ENCODE measurements around the gene ARID1B. TPM values are rescaled to one million over a fixed set of nuclear protein-coding genes. Genes with fewer than 3 reads are reported as not detected.
"Not testable (repeated sequence)": the region's sequence is repeated elsewhere in the genome, so short reads cannot be mapped to it uniquely, and the experiment has no call there.

Gene ARID1B
- polyA plus RNA-seq, 1 donor = 48.5 TPM

DNA sequence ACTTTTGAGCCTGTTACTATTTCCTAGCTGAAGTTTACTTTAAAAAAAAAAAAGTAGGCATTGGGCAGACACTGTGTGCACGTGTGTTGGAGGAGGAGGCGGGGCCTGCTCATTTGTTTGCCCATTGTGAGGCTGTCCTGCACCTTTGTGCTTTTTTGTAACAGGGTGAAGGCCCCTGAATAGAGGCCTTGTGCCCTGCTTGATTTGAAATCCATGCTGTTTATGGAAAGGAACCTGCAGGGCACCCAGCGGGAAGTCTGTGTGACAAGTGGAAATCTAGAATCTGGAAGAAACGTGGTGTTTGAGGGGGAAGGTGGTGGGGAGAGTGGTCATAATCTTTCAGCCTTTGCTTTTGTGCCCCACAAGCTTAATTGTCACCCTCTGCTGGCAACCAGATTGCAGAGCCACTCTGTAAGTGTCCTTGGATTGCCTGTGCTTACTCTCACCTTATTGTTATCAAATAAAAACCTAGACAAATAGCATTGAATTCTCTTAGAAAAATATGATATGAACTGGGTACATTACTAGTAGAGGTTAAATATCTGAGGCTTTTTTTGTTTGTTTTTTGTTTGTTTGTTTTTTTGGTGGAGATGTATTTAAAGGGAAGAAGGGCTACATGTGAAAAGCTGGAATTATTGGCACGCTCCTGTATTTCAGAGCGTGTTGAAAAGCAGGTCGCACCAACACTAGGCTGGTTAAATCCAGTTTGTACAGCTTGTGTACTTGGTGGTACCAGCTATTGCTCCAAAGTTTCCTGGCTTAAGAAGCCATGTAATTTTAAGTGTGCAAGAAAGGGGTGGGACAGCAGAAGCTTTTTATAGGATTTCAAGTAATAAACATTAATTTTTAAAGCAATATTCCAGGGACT, 156.3 kb downstream of the ARID1B start:
- Histone ChIP-seq H3K27me3 (ENCODE audit: control insufficient read depth, insufficient read depth, low read length) (no peaks in the 10 kb centered on the region), H3K27ac (ENCODE audit: low read length) (peak overlapping the region; percentile 29), H3K9me3 (ENCODE audit: control insufficient read depth, low read depth, low read length) (no peaks in the 10 kb centered on the region), H3K4me3 (ENCODE audit: low read length) (no peak overlapping the region), H3K36me3 (ENCODE audit: control insufficient read depth, insufficient read depth, low read length) (peaks cover 6% of the 10 kb centered on the region), H3K4me1 (ENCODE audit: control insufficient read depth, insufficient read depth, low read length) (peaks cover 8% of the 10 kb centered on the region)
- DNase-seq = peak; percentile 18 to 68
- WGBS (ENCODE audit: insufficient coverage, low lambda C conversion rate) = 30% methylated on average over 2 of the region's 7 CpGs

DNA sequence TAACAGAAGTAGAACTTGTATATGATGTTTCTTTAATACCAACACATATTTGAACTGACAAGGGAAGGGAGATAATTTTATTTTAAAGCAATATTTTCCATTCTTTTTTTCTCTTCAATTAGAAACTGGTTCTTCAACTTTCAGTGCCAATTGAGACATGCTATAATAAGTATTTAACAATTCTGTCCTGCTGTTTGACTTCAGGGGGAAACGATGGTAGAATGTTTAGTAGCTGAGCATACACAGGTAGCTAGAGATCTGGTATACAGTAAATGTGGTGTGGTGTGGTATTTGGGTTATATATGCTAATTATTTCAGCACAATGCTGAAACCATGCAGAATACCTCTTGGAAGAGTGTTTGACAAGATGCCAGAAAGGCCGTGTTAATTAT, 156.9 kb downstream of the ARID1B start:
- DNase-seq = peak in 1 of 2 donors; percentile 19
- H3K4me3 ChIP-seq (ENCODE audit: low read length) = no peak overlapping the region
- H3K27ac ChIP-seq (ENCODE audit: low read length) = no peak overlapping the region
- H3K9me3 ChIP-seq (ENCODE audit: control insufficient read depth, low read depth, low read length) = no peaks in the 10 kb centered on the region
- peaks cover 6% of the 10 kb centered on the region for H3K36me3 ChIP-seq (ENCODE audit: control insufficient read depth, insufficient read depth, low read length)
- H3K27me3 ChIP-seq (ENCODE audit: control insufficient read depth, insufficient read depth, low read length) = no peaks in the 10 kb centered on the region
- peaks cover 8% of the 10 kb centered on the region for H3K4me1 ChIP-seq (ENCODE audit: control insufficient read depth, insufficient read depth, low read length)
- 60% methylated on average over 1 of the region's 2 CpGs for WGBS (ENCODE audit: insufficient coverage, low lambda C conversion rate)

DNA sequence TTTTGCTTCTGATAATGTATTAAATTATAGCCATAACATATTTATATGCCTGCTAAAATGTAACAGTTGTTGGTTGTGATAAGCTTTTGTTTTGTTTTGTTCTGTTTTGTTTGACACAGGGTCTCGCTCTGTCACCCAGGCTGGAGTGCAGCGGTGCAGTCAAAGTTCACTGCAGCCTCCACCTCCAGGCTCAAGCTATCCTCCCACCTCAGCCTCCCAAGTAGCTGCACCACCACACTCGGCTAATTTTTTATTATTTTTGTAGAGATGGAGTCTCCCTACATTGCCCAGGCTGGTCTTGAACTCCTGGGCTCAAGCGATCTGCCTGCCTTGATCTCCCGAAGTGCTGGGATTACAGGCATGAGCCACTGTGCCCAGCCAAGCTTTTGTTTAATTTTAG, 157.8 kb downstream of the ARID1B start:
- Histone ChIP-seq H3K27me3 (ENCODE audit: control insufficient read depth, insufficient read depth, low read length) (no peaks in the 10 kb centered on the region), H3K36me3 (ENCODE audit: control insufficient read depth, insufficient read depth, low read length) (peaks cover 6% of the 10 kb centered on the region), H3K4me1 (ENCODE audit: control insufficient read depth, insufficient read depth, low read length) (peaks cover 10% of the 10 kb centered on the region), H3K4me3 (ENCODE audit: low read length) (no peak overlapping the region), H3K9me3 (ENCODE audit: control insufficient read depth, low read depth, low read length) (no peaks in the 10 kb centered on the region), H3K27ac (ENCODE audit: low read length) (no peak overlapping the region)
- DNase-seq = no peak
- no CpG with 5 or more reads among the region's 5 CpGs for WGBS (ENCODE audit: insufficient coverage, low lambda C conversion rate)

DNA sequence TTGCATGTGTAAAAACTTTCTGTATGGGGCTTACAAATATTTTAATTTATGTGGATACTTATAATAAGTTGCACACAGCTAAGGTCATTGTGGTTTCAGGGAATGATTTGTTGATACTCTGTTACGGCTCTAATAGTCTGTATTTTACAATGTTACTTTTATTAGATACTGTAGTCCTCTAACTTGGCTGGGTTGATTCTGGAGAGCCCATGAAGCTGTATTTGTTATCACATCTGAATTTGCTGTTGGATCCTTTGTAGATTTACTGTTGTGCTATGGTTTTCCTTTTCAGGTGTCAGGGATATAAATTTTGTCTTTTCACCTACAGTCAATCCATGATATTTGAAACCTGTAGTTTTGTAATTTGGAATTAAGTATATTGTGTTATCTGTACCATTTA, 161.0 kb downstream of the ARID1B start:
- H3K27ac ChIP-seq (ENCODE audit: low read length) = no peak overlapping the region

DNA sequence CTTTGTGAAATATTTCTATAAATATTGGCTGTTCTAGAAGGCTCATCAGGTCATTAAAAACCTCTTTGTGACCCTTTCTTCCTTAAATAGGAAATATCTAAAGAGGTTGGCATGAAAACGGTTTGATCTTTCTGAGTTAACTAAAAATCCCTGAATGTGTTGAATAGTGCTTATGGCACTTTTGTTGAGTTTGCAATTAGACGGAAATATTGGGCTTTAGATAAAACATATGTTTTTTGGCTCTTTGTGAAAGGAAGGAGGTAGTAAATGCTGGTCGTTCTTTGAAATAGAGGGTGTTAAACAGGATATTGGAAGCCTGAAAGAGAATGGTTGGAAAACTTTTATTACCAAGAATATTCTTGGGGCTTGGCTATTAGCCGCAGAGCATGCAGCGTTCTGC, 163.0 kb downstream of the ARID1B start:
- WGBS (ENCODE audit: insufficient coverage, low lambda C conversion rate) = 70% methylated on average over 3 of the region's 5 CpGs

More for the DNA sequence above, 161.0 kb downstream of the ARID1B start:
- Histone ChIP-seq H3K4me1 (ENCODE audit: control insufficient read depth, insufficient read depth, low read length) (peaks cover 5% of the 10 kb centered on the region), H3K9me3 (ENCODE audit: control insufficient read depth, low read depth, low read length) (no peaks in the 10 kb centered on the region), H3K36me3 (ENCODE audit: control insufficient read depth, insufficient read depth, low read length) (peaks cover 6% of the 10 kb centered on the region), H3K4me3 (ENCODE audit: low read length) (no peak overlapping the region), H3K27me3 (ENCODE audit: control insufficient read depth, insufficient read depth, low read length) (no peaks in the 10 kb centered on the region)
- DNase-seq = no peak
- no CpG with 5 or more reads among the region's 1 CpG for WGBS (ENCODE audit: insufficient coverage, low lambda C conversion rate)

DNA sequence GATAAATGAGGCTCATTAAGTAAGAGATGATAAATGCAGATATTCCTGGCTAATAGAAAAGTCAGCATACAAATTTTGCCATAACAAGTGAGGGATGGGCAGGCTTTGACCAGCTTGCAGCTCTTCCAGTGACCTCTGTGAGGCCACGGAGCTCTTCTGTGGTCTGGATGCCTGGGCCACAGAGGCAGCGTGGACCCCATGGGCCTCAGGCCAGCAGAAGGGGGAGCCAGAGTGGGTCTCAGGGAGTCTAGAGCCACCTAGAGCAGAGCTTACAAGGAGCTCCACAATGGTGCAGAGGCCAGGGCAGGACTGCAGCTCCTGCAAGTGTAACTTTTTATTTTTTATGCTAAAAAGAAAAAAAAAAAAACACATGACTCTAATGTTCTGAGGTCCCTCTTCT, 165.1 kb downstream of the ARID1B start:
- no peak for DNase-seq
- no peaks in the 10 kb centered on the region for H3K9me3 ChIP-seq (ENCODE audit: control insufficient read depth, low read depth, low read length)
- no CpG with 5 or more reads among the region's 2 CpGs for WGBS (ENCODE audit: insufficient coverage, low lambda C conversion rate)
- no peaks in the 10 kb centered on the region for H3K36me3 ChIP-seq (ENCODE audit: control insufficient read depth, insufficient read depth, low read length)
- peaks cover 2% of the 10 kb centered on the region for H3K4me1 ChIP-seq (ENCODE audit: control insufficient read depth, insufficient read depth, low read length)
- no peak overlapping the region for H3K27ac ChIP-seq (ENCODE audit: low read length)
- H3K27me3 ChIP-seq (ENCODE audit: control insufficient read depth, insufficient read depth, low read length) = no peaks in the 10 kb centered on the region
- no peak overlapping the region for H3K4me3 ChIP-seq (ENCODE audit: low read length)

More for the DNA sequence above, 163.0 kb downstream of the ARID1B start:
- H3K27ac ChIP-seq (ENCODE audit: low read length) = no peak overlapping the region
- H3K4me3 ChIP-seq (ENCODE audit: low read length) = no peak overlapping the region
- no peaks in the 10 kb centered on the region for H3K27me3 ChIP-seq (ENCODE audit: control insufficient read depth, insufficient read depth, low read length)
- H3K9me3 ChIP-seq (ENCODE audit: control insufficient read depth, low read depth, low read length) = no peaks in the 10 kb centered on the region
- H3K36me3 ChIP-seq (ENCODE audit: control insufficient read depth, insufficient read depth, low read length) = peaks cover 5% of the 10 kb centered on the region
- DNase-seq = no peak
- peaks cover 2% of the 10 kb centered on the region for H3K4me1 ChIP-seq (ENCODE audit: control insufficient read depth, insufficient read depth, low read length)

DNA sequence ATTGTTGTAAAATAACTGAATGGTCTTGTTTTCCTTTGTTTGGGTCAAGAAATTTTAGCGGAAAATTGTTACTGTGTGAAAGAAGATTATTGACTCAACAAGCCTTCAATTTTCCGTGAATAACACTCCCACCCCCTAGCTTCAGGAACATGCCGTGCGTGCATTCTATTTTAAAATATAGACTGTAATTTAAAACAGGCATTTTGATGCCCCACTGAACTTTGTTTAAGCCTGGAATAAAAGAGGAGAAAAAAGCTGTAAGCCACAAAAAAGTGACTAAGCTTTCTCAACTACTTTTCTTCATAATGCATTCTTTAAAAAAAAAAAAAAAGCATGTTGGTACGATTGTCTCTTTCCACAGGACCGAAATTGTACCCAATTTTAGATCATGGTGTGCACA, 166.0 kb downstream of the ARID1B start:
- no peaks in the 10 kb centered on the region for H3K36me3 ChIP-seq (ENCODE audit: control insufficient read depth, insufficient read depth, low read length)
- no peak overlapping the region for H3K4me3 ChIP-seq (ENCODE audit: low read length)
- no peak overlapping the region for H3K27ac ChIP-seq (ENCODE audit: low read length)
- no peaks in the 10 kb centered on the region for H3K27me3 ChIP-seq (ENCODE audit: control insufficient read depth, insufficient read depth, low read length)
- no peaks in the 10 kb centered on the region for H3K9me3 ChIP-seq (ENCODE audit: control insufficient read depth, low read depth, low read length)
- DNase-seq = no peak
- WGBS (ENCODE audit: insufficient coverage, low lambda C conversion rate) = 92% methylated on average over 4 of the region's 6 CpGs
- H3K4me1 ChIP-seq (ENCODE audit: control insufficient read depth, insufficient read depth, low read length) = peaks cover 2% of the 10 kb centered on the region

DNA sequence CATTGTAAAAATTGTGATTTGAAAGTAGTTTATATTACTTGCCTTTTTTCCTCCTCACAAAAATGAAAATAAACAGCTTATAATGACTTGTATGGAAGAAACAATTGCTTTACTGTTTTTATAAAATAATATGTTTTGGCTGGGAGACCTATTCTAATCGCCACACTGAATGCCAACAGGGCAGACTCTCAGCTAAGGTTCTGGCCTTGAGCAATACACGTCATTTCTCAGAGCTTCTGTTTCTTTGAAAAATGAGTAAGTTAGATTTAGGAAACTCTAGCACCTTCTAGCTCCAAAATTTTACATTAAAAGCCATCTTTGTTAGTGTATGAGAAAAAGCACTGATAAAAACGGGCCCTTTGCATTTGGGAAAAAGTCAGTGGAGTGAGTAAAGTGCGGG, 166.6 kb downstream of the ARID1B start:
- Histone ChIP-seq H3K4me3 (ENCODE audit: low read length) (no peak overlapping the region), H3K27me3 (ENCODE audit: control insufficient read depth, insufficient read depth, low read length) (no peaks in the 10 kb centered on the region), H3K9me3 (ENCODE audit: control insufficient read depth, low read depth, low read length) (no peaks in the 10 kb centered on the region), H3K4me1 (ENCODE audit: control insufficient read depth, insufficient read depth, low read length) (peaks cover 2% of the 10 kb centered on the region), H3K36me3 (ENCODE audit: control insufficient read depth, insufficient read depth, low read length) (no peaks in the 10 kb centered on the region), H3K27ac (ENCODE audit: low read length) (no peak overlapping the region)
- no peak for DNase-seq
- 92% methylated on average over 2 of the region's 4 CpGs for WGBS (ENCODE audit: insufficient coverage, low lambda C conversion rate)

DNA sequence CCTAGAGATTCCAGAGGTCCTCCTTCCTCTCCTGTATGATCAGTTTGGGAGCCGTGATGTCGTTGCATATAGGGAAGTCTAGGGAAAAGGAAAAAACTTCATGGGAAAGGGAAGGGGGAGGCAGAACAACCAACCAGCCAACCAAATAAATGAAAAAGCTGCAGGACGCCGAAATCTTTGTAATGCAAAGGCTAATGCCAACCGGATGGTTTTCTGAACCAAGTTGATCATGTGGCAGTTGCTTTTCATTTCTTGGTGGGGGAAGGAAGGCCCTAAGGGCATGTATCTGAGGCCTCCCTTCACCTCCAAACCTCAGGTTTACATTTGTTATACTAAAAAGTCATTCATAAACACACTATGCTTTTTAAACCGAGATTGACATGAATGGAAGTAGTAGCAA, 167.2 kb downstream of the ARID1B start:
- Histone ChIP-seq H3K36me3 (ENCODE audit: control insufficient read depth, insufficient read depth, low read length) (no peaks in the 10 kb centered on the region), H3K4me3 (ENCODE audit: low read length) (no peak overlapping the region), H3K4me1 (ENCODE audit: control insufficient read depth, insufficient read depth, low read length) (peaks cover 2% of the 10 kb centered on the region), H3K9me3 (ENCODE audit: control insufficient read depth, low read depth, low read length) (no peaks in the 10 kb centered on the region), H3K27me3 (ENCODE audit: control insufficient read depth, insufficient read depth, low read length) (no peaks in the 10 kb centered on the region), H3K27ac (ENCODE audit: low read length) (no peak overlapping the region)
- WGBS (ENCODE audit: insufficient coverage, low lambda C conversion rate) = 100% methylated on average over 1 of the region's 6 CpGs
- DNase-seq = no peak

DNA sequence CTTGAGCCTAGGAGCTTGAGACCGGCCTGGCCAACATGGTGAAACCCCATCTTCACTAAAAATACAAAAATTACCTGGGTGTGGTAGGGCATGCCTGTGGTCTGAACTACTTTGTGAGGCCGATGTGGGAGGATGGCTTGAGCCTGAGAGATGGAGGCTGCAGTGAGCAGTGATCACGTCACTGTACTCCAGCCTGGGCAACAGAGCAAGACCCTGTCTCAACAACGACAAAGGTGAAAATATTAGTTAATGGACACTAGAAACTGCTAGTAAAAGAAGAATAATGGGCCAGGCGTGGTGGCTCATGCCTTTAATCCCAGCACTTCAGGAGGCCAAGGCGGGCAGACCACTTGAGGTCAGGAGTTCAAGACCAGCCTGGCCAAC, 168.6 kb downstream of the ARID1B start:
- not testable (repeated sequence) for H3K27ac ChIP-seq (ENCODE audit: low read length); H3K4me1 ChIP-seq (ENCODE audit: control insufficient read depth, insufficient read depth, low read length); H3K9me3 ChIP-seq (ENCODE audit: control insufficient read depth, low read depth, low read length); H3K27me3 ChIP-seq (ENCODE audit: control insufficient read depth, insufficient read depth, low read length); H3K36me3 ChIP-seq (ENCODE audit: control insufficient read depth, insufficient read depth, low read length); H3K4me3 ChIP-seq (ENCODE audit: low read length); DNase-seq
- WGBS (ENCODE audit: insufficient coverage, low lambda C conversion rate) = no CpG with 5 or more reads among the region's 6 CpGs
